Lung (tissue), 12 donors: ENCODE data around the gene SLC30A5. TPM values are rescaled to one million over a fixed set of nuclear protein-coding genes. Genes with fewer than 3 reads are reported as not detected.

Experiments
- ATAC-seq: fragments of 200-7000 bp; cut with Tn5 transposase; one replicate; pipeline ENCODE4 v1.9.1; 2020; ENCODE audit warnings: moderate number of reproducible peaks; ENCODE audit not compliant: insufficient read depth, low FRiP score
- DNase-seq, 3 donors: peaks; one replicate each; pipeline ENCODE4 v3.0.0-alpha.2; 2013 to 2017
- H3K27ac ChIP-seq, 2 donors: one replicate each; pipeline ENCODE4 v1.5.1; 2013; ENCODE audit warnings: mild to moderate bottlenecking in 2 of 2, moderate library complexity in 2 of 2, control low read depth in 1 of 2, inconsistent platforms in 1 of 2, low read depth in 1 of 2, low read length in 1 of 2
- H3K27me3 ChIP-seq, 3 donors: one replicate each; pipeline ENCODE4 v1.5.1; 2013; ENCODE audit warnings: low read length in 2 of 3; ENCODE audit not compliant: control insufficient read depth in 3 of 3, insufficient read depth in 3 of 3
- H3K36me3 ChIP-seq, 4 donors: one replicate each; pipeline ENCODE4 v1.5.1; 2013; ENCODE audit warnings: low read length in 4 of 4, mild to moderate bottlenecking in 1 of 4, moderate library complexity in 1 of 4; ENCODE audit not compliant: control insufficient read depth in 4 of 4, insufficient read depth in 4 of 4
- H3K4me1 ChIP-seq, 5 donors: one replicate each; pipeline ENCODE4 v1.5.1; 2013; ENCODE audit warnings: low read length in 5 of 5, mild to moderate bottlenecking in 2 of 5, moderate library complexity in 1 of 5; ENCODE audit not compliant: control insufficient read depth in 5 of 5, insufficient read depth in 5 of 5
- H3K4me3 ChIP-seq: one replicate; pipeline ENCODE4 v1.5.1; 2013; ENCODE audit warnings: mild to moderate bottlenecking, control low read depth, moderate library complexity
- H3K9ac ChIP-seq, 2 donors: one replicate each; pipeline ENCODE4 v1.5.1; 2013; ENCODE audit warnings: low read length in 2 of 2, control low read depth in 1 of 2; ENCODE audit not compliant: insufficient read depth in 1 of 2
- H3K9me3 ChIP-seq, 4 donors: one replicate each; pipeline ENCODE4 v1.5.1; 2013; ENCODE audit warnings: low read length in 3 of 4, mild to moderate bottlenecking in 1 of 4, moderate library complexity in 1 of 4; ENCODE audit not compliant: control insufficient read depth in 4 of 4, insufficient read depth in 3 of 4
- WGBS, 2 donors: extraction: QIAGEN DNeasy Blood & Tissue Kit; methylation state at CpG; one replicate each; pipeline ENCODE4 v1.1.7; 2013; 5-methylcytosine and 5-hydroxymethylcytosine counted together
- polyA plus RNA-seq, 2 donors: library from polyadenylated mRNA; stranded (reverse); fragments of 200-250 nt; gene quantifications; one replicate each; pipeline ENCODE4 v1.2.1, GENCODE V29; 2013
- total RNA-seq, 2 donors: library from RNA; depleted of rRNA in 1 of 2; stranded (reverse); fragments of >200 nt in 1 of 2; gene quantifications; one replicate each; pipeline ENCODE4 v1.2.1, GENCODE V29; 2014 to 2021
- TF ChIP-seq, protein P1 (sequence below): IDR thresholded peaks from 2 replicates; pipeline ENCODE4 v1.5.1; 2012; ENCODE audit warnings: mild to moderate bottlenecking; ENCODE audit errors: control extremely low read depth, extremely low read depth
- donor health status: control.
- donor health status: control.
- donor health status: Bipolar disorder and iron deficiency.
- donor health status: healthy.
- donor health status: DM: yes; HTN: yes; CAD: no.

SLC30A5 gene
- total and polyA plus RNA-seq, 4 donors = 28.7 to 52.3 (median 44.3) TPM

DNA sequence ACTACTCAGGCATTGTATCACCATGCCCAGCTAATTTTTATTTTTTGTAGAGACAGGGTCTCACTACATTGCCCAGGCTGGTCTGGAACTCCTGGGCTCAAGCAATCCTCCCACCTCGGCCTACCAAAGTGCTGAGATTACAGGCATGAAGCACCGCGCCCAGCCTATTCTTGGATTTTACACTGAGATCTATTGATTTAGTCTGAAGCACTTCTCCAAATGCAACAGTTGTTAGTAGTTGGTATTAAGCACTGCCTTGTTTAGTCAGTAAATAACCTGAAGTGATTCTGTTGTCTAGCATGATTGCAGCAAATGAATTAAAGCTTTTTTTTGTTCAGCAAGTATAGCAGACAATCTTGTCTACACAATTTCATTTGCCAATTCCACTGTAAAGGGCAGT, 64.2 kb downstream of the SLC30A5 start:
- Histone ChIP-seq H3K36me3 (no peaks in the 10 kb centered on the region), H3K4me1 (no peaks in the 10 kb centered on the region), H3K27me3 (no peaks in the 10 kb centered on the region), H3K4me3 (no peak overlapping the region), H3K9me3 (no peaks in the 10 kb centered on the region), H3K27ac (no peak overlapping the region), H3K9ac (no peak overlapping the region)
- TF ChIP-seq, protein P1, sequence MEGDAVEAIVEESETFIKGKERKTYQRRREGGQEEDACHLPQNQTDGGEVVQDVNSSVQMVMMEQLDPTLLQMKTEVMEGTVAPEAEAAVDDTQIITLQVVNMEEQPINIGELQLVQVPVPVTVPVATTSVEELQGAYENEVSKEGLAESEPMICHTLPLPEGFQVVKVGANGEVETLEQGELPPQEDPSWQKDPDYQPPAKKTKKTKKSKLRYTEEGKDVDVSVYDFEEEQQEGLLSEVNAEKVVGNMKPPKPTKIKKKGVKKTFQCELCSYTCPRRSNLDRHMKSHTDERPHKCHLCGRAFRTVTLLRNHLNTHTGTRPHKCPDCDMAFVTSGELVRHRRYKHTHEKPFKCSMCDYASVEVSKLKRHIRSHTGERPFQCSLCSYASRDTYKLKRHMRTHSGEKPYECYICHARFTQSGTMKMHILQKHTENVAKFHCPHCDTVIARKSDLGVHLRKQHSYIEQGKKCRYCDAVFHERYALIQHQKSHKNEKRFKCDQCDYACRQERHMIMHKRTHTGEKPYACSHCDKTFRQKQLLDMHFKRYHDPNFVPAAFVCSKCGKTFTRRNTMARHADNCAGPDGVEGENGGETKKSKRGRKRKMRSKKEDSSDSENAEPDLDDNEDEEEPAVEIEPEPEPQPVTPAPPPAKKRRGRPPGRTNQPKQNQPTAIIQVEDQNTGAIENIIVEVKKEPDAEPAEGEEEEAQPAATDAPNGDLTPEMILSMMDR = no peak
- no peak for ATAC-seq
- no peak for DNase-seq
- WGBS, 2 donors = 77 to 92% methylated on average over 3 of the region's 3 CpGs

DNA sequence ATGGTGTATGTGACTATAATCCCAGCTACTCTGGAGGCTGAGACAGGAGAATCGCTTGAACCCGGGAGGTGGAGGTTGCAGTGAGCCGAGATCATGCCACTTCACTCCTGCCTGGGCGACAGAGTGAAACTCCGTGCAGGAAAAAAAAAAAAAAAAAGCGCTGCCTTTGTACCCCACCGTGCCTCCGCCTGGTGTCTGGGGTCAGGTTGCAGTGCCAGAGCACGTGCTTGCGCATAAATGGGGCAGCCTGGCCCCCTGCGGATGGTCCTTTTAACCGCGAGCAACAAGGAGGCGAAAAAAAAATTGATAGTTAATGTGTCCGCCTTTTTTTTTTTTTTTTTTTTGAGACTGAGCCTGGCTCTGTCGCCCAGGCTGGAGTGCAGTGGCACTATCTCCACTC, 66.8 kb downstream of the SLC30A5 start:
- ATAC-seq (no peak), DNase-seq (no peak)
- TF ChIP-seq, protein P1 = no peak
- no peak overlapping the region for H3K27ac ChIP-seq
- no peaks in the 10 kb centered on the region for H3K27me3 ChIP-seq
- H3K9ac ChIP-seq = no peak overlapping the region
- H3K4me3 ChIP-seq = no peak overlapping the region
- H3K4me1 ChIP-seq = no peaks in the 10 kb centered on the region
- no peaks in the 10 kb centered on the region for H3K9me3 ChIP-seq
- WGBS, 2 donors = 94 to 95% methylated on average over 16 of the region's 16 CpGs
- H3K36me3 ChIP-seq = no peaks in the 10 kb centered on the region

DNA sequence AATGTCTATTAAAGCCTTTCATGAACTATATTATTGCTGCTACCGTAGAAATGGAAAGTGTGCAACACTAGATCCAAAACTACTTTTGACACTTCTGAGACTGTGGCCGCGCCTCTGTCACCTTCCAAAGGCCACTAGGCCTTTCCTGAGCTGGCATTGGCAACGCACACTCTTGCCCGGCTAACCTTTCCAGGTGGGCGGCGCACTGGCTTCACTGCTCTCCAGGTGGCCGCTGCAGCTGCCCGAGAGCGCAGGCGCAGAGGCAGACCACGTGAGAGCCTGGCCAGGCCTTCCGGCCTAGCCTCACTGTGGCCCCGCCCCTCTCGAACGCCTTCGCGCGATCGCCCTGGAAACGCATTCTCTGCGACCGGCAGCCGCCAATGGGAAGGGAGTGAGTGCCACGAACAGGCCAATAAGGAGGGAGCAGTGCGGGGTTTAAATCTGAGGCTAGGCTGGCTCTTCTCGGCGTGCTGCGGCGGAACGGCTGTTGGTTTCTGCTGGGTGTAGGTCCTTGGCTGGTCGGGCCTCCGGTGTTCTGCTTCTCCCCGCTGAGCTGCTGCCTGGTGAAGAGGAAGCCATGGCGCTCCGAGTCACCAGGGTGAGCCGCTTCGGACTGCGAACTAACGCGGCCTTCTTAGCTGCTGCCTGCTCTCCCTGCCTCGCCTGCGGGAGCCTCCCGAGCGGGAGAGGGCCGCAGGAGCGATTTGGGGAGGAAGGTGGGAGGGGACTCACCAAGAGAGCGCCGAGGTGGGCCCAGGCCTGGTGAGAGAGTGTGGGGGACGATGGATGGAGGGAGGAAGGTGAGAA, 73.1 kb downstream of the SLC30A5 start, which contains the start of gene CCNB1:
TSS of gene CCNB1 (plus strand) at position 465 of the 807 bp plus-strand sequence. CDS start at position 578, 113 bp downstream.
- DNase-seq (peak; percentile 98 to 99 (median 98)), ATAC-seq (peak; percentile 100)
- Histone ChIP-seq H3K4me1 (peaks cover 0 to 16% (median 6%) of the 10 kb centered on the region in 5 donors), H3K36me3 (peaks cover 0 to 8% (median 2%) of the 10 kb centered on the region in 4 donors), H3K9me3 (no peaks in the 10 kb centered on the region), H3K27ac (peak within 1 kb of the TSS; percentile 48 to 83), H3K27me3 (no peaks in the 10 kb centered on the region), H3K9ac (peak within 1 kb of the TSS; percentile 42 to 76), H3K4me3 (peak within 1 kb of the TSS; percentile 69)
- TF ChIP-seq, protein P1 = no peak
- WGBS, 2 donors = 1 to 2% methylated on average over 45 to 50 of the region's 50 CpGs
